Endometrium (tissue), 2 donors: ENCODE data around the gene MYL4.
"Not testable (repeated sequence)": the region's sequence is repeated elsewhere in the genome, so short reads cannot be mapped to it uniquely, and the experiment has no call there.

Experiments
- FAIRE-seq: peaks from 2 replicates; lab custom pipeline; 2012; peaks lifted over from hg19 to GRCh38; lab: Jason Lieb, UNC
- donor health status: control.
- donor health status: control.

MYL4 gene

DNA sequence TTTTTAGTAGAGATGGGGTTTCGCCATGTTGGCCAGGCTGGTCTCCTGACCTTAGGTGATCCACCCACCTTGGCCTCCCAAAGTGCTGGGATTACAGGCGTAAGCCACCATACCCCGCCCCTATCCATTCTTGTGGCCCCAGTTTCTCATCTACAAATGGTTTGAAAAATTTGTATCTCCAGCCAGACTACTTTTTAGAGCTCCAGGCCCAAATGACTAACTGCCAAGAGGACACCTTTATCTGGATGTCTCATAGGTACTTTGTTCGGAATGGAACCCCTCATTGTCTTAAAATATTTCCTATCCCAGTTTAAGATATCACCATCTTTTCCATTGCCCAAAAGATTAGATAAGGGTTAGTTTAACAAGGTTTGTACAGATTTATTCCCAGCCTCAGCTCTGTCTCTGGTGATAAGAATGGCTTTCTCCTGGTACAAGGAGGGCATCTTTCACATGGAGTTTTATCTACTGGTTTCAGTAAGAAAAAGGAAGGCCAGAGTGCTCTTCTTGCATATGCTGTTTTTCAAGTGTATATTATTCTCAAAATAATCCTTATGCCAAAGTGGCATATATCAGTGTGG lies 15.1 kb upstream of the MYL4 start:
- FAIRE-seq = no peak

DNA sequence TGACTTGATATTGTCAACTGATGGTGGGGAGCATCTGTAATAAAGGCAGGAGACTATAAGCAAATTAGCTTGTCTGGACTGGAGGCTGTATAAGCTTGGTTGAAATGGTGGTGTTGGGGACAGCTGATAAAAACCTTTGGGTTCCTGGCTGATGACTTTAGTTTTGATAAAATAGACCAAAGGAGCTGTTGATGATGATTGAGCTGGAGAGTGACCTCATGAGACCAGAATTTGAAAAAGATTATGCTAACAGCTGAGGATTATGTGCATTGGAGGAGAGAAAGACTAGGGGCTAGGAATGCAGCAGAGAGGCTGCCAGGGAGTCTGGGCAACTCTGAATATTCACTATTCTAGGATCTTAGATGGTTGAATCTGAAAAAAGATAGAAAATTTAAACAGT lies 11.3 kb upstream of the MYL4 start:
- FAIRE-seq = no peak

DNA sequence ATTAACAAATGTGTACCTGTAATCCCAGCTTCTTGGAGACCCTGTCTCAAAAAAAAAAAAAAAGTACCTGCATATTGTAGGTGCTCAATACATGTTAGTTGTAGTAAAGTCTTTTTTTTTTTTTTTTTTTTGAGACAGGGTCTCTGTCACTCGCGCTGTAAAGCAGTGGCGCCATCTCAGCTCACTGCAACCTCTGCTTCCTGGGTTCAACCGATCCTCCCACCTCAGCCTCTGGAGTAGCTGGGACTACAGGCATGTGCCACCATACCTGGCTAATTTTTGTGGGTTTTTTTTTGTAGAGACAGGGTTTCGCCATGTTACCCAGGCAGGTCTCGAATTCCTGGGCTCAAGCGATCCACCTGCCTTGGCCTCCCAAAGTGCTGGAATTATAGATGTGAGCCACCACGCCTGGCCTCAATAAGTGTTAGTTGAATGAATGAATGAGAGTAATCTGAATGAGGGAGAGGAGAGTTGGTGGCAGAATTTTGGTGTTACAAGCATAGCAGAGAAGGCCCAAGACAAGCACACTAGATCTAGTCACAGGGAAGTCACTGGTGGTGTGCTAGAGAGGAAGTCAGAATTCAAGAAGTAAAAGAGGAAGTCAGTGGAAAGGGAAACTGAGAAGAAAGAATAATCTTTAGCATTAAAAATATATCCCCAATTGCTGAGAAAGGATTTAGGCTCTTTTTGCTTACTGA lies 9.4 kb upstream of the MYL4 start:
- no peak for FAIRE-seq

DNA sequence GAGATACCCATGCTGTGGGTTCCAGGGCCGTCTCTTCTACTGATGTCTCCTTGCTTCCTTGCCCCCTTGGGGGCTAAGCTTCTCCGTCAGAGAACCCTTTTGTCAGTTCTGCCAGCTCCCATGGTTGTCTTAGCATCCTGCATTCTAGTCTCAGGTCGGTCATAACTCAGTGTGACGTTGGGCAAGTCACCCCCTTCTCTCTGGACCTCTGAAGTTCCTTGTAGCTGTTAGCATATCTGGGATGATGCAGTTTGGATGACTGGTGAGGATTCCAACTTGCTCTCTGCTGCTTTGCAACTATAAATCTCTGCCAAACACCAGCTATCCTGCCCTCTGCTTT lies 8.9 kb upstream of the MYL4 start:
- no peak for FAIRE-seq

DNA sequence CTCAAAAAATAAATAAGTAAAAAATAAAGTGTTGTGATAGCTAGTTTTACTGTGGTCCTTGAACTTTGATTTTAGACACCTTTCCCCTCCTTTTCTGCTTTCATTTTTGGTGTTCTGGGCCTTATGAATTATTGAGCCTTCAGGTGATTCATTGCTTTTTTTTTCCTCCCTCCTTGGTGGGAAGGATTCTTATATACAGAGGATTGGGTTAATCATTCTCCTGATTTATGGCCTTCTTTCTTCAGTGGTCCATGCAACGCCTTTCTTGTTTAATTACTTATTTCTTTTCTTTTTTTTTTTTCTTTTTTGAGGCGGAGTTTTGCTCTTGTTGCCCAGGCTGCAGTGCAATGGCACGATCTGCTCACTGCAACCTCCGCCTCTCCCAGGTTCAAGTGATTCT lies 8.0 kb upstream of the MYL4 start:
- no peak for FAIRE-seq

DNA sequence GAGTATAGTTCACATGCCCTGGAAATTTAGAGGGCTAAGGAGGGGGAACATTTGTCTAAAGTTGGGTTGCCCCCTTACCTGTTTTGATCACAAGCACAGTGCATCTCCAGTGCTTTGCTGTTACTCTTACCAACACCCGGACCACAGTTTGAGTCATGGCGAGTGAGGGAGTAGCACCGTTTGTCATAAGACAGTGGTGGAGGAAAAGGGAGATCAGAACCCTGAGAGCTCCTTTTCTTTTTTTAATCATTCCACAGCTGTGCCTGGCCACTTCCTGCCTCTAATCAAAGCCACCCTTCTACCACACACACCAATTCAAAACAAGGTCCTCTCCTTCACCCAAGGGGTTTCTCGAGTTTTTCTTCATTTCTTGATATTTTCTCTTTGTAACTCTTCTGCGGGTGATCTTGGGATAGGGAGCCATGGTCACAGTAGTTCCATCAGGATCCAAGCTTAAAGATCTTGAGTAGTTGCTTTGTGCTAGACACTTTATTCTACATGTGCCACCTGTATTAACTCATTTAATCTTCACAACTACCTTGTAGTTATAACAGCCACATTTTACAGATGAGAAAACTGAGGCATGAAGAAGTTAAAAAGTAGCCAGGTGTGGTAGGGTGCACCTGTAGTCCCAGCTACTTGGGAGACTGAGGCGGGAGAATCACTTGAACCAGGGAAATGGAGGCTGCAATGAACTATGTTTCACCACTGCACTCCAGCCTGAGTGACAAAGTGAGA lies 5.0 kb upstream of the MYL4 start:
- FAIRE-seq = no peak

DNA sequence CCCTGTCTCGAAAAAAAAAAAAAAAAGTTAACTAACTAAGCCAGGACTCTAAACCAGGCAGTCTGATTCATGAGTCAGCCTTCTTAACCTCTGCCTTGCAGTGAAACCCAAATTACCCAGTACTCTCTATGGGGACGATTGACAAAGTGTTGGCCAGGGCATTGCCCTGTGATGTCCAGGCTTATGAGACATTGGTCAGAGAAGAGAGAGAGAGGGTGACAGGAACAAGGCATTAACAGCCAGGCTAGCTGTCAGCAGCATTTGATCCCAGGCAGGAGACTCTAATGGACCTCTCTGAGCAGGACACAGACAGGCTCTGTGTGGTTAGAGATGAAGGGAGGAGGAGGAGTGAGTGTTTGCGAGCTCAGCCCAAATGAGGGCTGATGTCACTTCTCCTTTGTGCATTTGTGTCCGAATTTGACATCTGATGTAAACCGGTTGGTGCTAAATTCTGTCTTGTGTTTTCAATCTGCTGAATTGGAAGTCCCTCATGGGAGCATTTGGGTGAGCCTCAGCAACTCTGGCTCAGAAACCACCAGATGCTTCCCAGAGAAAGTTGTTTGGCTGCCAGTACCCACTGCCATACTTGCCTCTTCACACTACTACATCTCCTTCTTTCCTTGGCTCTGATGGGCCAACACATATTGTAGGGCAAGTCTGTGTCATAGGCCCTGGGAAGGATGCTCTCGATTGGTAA lies 4.3 kb upstream of the MYL4 start:
- no peak for FAIRE-seq

DNA sequence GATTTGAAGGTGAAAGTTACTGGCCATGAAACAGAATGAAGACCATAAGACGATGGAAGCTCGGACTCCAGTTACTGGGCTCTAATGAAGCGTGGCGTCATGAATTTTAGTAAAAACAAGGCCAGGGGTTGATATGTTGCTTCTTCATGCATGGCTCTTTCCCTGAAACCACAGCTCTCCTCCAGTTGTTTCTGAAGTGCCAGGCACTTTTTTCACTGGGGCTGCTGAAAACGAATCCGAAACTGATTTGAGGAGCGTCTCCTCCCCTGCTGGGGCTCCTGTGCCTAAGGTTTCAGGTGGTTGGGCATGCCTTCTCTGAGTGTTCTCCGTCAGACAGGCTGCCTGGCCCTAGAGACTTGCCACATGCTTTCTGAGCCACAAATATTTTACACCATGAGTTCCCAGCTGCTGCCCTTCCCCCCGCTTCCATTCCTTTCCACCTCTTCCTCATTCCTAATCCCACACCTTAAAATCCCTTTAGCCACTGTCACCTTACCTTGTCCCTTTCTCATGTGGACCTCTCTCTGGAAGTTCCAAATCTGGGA lies 3.7 kb upstream of the MYL4 start:
- FAIRE-seq = no peak

DNA sequence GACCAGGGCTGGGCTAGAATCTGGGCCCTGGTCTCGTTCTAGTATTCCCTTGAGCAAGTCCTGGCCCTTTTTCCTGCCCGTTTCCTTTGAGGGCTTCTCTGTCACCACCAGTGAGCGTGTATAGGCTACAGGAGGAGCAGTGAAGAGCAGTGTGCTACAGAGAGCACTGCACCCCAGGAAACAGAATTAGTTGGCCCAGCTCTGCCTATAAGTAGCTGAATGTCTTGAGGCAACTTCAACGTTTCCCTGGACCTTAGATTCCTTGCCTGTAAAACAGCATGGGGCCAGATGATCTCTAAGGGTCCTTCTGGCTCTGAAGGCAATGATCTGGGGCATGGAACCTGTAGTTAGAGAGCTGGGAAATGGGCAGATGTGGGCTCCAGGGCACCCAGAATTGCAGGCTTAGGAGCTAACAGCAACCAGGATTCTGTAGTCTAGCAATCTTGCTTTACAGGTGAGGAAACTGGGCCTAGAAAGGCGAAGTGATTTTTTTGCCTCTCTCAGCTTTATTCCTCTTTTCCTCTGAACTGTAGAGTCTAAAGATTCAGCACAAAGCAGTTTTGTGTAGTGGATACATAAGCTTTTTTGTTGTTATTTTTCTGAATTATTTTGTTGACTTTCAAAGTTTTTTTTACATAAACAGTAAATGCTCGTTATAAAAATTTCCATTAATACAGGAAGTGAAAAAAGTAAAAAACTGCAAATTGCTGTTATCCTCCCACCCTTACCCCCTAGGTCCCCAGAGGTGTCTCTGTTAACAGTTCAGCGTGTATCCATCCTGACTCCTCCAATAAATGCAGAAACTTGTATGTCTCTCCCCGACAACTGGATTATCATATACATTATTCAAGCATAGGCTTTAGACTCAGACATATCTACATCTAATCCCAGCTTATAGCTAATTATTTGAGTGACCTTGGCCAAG lies 1.7 kb upstream of the MYL4 start:
- FAIRE-seq = no peak

DNA sequence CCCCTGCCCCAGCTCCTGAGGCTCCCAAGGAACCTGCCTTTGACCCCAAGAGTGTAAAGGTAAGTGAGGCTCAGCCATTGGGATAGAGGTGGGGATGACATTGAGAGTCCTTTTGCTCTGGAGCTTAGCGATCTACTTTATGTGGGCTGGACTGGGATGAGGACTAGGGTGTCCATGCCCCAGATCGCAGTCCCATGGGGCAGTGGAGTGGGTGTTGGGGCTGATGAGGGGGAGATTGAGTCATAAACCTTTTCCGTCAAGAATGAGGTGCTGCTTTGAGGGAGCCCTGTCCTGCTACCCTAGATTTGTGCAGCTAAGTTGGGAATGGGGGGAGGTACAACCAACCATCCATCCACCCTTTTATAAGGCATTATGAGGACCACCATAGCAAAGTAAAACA lies 351 bp downstream of the MYL4 start:
- no peak for FAIRE-seq

DNA sequence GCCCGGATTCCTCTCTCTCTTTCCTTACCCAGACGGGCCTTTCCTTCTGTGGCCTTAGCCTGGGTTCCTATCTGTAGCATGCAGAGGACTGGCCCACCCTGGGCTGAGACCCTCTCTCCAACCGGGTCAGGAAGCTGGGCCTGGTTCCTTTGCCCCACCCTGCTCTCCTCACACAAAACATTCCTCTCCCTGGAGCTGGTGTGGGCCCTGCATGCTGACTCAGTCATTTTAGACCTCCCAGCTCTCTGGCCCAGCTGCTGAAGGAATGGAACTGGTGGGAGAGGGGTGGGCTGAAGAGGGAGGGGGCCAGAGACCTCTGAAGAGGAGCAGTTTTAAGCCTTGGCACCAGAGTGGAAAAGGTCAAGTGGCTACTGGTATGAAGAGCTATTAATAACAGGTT lies 957 bp downstream of the MYL4 start:
- no peak for FAIRE-seq

DNA sequence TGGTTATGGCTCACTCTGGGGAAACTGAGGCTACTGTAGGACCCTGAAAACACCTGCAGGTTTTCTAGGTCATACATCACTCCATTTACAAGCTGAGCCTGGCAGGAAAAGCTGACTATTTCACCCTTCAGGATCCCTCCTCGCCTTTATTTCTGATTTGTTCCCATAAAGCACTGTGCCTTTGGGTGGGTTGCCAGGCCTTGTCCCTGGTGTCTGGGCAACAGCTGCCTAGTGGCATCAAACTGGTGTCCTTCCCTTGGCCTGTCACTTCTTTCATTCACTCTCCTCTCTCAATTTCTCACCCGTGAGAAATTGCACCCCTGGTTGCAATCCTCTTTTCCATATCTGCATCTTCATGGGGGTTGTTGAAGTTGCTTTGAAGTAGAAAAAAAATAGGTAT lies 1.6 kb downstream of the MYL4 start:
- FAIRE-seq = no peak

DNA sequence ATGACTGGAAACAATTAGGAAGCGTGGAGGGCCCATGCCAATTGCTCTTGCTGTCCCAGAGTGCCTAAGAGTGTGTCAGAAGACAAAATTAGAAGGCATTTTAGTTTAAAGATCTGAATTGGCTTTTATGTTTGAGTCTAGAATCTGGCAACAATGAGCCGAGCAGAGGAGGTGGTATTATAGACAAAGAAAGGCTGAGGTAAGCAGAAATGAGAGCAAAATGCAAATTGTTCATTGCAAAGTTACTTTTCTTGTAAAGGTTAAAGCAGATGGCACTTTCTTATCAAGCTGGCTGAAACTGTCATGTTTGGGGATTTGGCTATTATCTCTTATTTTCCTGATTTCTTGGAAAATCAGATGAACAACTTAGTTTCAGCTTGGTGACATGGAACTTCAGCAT lies 3.3 kb downstream of the MYL4 start:
- no peak for FAIRE-seq

DNA sequence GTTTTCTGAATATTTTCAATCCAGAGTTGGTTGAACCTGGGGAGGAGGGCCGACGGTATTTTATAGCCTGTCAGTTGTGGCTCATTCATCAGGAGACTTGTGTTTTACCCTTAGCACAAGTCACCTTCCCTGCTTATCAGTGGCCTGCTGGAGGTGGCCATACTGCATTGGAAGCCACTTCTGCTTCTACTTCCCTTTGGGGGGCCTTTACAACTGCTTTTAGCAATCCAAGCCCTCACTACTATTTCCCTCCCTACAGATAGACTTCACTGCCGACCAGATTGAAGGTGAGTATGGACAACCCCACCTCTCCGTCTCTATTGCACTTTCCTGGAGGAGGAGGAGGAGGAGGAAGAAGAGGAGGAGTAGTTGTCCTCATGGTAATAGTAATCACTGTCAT lies 4.4 kb downstream of the MYL4 start:
- FAIRE-seq = no peak

DNA sequence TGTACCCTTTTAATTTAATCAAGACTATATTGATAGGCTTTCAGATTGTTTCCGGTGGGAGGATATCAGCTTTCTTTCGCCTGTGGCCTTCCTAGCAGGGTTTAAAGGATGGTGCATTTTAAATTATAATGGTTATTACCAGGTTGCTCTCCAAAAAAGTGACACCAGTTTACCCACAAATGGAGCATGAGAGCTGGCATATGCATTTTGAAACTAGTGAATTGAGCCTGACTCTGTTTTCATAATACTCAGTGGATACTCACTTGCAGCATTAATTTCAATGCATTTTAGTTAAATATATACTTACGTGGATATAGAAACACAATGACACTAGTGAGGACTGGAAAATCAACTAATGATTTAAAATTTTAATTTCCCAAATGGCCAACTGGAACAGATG lies 5.8 kb downstream of the MYL4 start:
- FAIRE-seq = no peak

DNA sequence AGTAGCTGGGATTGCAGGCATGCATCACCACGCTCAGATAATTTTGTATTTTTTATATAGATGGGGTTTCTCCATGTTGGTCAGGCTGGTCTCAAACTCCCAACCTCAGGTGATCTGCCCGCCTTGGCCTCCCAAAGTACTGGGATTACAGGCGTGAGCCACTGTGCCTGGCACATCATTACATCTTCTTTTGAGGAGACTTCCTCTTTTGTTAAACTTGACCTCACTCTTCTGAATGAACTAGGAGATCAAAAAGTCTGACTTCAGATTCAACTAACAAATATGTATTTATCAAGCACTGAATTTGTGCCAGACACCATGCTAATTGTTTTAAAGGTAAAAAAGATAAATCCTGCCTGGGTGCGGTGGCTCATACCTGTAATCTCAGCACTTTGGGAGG lies 7.7 kb downstream of the MYL4 start:
- FAIRE-seq = not testable (repeated sequence)

DNA sequence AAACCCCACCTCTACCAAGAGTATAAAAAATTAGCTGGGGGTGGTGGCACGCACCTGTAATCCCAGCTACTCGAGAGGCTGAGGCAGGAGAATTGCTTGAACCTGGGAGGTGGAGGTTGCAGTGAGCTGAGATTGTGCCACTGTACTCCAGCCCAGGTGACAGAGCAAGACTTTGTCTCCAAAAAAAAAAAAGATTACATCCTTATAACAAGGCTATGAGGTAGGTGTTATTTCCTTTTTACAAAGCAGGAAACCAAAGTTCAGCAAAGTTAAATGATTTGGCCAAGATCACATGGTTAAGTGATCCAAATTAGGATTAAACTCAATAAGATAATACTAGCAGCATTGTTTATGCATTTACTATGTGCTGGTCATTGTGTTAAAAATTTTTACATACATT lies 8.1 kb downstream of the MYL4 start:
- not testable (repeated sequence) for FAIRE-seq

DNA sequence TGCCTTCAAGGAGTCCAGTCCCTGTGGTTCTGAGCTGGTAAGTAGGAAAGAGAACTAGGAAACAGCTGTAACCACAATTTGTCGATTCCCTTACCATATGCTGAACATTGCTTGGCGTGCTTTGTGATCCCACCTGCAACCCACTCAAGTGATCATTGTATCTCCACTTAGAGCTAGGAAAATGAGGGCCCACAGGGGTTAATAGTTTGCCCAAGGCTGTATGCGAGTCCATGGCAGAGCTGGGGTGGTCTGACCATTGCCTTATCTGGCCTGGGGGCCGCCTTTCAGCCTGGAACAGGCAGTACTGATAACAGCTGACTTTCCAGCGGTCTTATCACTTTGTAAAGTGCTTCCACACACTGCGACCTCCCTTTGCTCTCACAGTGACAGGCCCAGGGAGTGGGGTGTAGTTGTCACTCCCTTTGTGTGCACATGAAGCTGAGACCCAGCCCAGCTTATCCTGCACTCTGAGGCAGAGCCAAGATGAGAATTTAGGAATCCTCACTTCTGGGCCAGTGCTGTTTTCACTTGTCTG lies 9.8 kb downstream of the MYL4 start:
- FAIRE-seq = no peak

DNA sequence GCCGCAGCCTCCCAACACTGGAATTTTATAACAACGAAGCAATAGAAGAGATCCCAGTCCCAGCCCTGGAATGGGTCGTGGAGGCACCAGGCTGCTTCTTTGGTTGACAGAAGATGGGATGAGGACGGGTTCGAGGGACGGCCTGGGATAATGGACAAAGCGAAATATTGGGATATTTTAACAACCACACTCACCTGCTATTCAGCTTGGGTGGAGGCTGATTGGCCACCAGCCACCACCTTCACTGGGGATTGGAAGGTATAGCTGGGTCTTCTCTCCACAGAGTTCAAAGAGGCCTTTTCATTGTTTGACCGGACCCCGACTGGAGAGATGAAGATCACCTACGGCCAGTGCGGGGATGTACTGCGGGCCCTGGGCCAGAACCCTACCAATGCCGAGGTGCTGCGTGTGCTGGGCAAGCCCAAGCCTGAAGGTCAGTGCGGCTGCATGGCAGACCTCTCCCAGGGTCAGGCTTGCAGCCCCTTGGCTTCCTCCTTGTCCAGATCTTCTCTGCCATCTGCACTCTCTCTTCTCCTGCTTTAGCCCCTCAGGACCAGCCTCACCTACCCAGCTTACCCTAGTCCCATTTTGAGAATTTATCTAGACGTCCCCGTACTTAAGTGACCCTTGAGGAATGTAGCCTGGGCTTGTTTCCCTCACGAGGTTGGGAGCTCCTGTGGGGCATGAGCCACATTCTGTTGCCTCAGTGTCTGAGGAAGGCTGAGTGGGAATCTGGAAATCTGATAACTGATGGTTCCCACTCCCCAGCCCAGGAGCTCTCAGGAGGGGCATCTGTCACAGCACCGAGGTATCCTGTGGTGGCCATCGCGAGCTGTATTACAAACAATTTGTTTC lies 10.7 kb downstream of the MYL4 start:
- no peak for FAIRE-seq

DNA sequence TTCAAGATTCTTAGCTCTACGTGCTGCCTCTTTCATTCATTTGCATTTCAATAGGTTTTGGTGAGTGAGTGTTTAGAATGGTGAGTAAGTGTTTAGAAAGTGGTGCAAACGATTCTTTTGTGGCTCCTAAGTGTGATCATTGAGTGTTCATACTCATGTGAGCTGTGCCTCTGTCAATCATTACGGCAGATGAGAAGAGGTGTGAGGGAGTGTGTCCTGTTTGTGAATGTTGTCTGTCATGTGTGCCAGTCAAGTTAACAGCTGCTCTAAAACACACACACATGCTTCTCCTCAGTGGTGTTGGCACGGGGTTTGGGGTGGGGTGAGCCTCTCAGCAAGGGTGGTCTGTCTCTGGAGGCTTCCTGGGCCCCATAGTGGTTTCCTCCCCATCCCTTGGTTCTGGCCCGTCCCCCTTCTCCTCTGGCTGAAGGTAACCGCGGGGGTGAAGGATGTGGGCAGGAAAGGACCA lies 11.4 kb downstream of the MYL4 start:
- no peak for FAIRE-seq
